Measurements from ENCODE around the gene NOX4.
"Not testable (repeated sequence)": the region's sequence is repeated elsewhere in the genome, so short reads cannot be mapped to it uniquely, and the experiment has no call there.

Gene NOX4

GRCh38 chr11:89457190-89457589 lies 34.0 kb downstream of the NOX4 start:
- DNase-seq: no peak

- no peak for DNase-seq
These were observed 34.5 kb downstream of the NOX4 start for GRCh38 chr11:89456681-89457080.

DNA sequence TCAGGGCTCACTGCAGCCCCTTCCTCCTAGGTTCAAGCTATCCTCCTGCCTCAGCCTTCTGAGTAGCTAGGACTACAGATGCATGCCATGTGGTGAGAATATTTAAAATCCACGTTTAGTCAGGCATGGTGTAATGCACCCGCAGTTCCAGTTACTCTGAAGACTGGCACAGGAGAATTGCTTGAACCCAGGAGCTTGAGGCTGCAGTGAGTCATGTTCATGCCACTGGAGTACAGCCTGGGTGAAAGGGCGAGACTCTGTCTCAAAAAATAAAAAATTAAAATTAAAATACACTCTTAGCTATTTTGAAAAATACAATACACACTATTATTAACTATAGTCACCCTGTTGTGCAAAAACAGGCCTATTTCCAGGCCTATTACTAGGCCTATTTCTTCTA lies 38.4 kb downstream of the NOX4 start:
- DNase-seq: no peak

- no peak for DNase-seq
These were observed 43.3 kb downstream of the NOX4 start for GRCh38 chr11:89447845-89448244.

DNA sequence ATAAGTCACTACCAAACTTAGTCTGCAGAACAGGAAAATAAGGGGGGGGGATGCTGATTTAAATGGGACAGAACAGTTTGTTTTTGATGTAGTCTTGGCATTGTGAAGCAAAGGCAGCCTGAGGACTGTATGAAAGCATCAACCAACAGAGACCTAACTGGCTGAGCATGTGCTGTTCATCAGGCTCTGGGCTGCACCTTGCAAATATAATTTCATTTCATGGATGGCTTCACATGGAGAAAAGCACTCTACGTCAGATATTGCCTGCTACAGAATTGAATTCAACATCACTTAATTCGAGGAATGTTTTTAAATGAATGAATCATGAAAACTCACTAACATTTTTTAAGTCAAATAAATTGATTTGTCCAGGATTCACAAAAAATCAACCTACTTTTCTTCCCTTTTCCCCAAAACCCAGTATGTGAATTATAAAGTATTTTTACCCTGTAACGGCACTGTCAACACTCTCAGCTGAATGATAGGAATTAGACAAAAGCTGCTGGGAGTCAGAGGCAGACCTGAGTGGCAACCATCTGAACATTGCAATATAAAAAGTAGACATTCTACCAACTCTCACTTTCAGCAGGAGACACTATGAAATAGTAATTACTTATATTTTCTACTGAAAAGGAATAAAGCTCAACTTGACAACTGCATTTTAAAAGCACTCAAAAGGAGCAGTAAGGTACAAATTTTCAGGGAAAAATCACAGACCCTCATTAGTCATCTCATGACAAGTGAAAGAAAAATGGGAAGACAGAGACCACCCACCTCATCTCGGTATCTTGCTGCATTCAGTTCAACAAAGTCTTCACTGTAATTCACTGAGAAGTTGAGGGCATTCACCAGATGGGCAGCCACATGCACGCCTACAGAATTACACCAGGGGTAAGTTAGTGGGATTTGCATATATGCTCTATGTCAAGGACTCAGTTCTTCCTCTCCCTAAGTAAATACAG lies 47.5 kb downstream of the NOX4 start:
- no peak for DNase-seq

- no peak for DNase-seq
These were observed 48.4 kb downstream of the NOX4 start for GRCh38 chr11:89442801-89443200.

DNA sequence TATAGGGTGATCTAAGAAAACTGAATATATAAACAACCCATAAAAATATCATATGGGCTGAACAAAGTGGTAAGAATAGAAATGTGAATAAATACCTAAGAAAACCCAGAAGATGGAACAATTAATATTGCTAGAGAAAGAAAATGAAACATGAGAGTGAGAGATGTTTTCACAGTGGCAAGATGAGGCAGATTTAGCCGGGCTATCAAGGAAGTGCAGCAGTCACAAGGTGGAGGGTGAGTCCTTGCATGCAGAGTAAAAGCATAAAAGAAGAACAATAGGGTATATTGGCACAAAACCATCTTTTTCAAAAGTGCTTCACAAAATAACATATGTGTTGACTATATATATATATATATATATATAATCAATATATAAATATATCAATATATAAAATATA lies 49.6 kb downstream of the NOX4 start:
- no peak for DNase-seq

- DNase-seq: no peak
These were observed 53.9 kb downstream of the NOX4 start for GRCh38 chr11:89437317-89437716.

- DNase-seq: no peak
These were observed 55.1 kb downstream of the NOX4 start for GRCh38 chr11:89436071-89436470.

DNA sequence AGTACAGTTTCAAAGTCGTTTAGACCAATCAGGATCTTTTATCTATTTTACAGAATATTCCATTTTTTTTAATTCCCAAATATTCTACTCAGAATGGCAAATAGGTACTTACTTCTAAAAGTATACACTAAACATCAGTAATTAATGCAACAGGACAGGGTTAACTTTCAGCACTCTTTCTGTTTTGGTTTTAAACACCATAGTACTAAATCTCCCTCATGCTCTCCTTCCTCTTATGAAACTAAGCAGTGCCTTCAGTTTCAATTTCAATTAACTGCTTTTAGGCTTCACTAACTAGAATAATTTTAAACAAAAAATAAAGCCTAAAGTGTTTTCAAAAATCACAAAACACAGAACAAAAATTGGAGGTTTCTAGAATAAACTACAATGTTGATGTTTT lies 57.9 kb downstream of the NOX4 start:
- no peak for DNase-seq

- not testable (repeated sequence) for DNase-seq
These were observed 59.0 kb downstream of the NOX4 start for GRCh38 chr11:89432182-89432581.

- DNase-seq: not testable (repeated sequence)
These were observed 64.7 kb downstream of the NOX4 start for GRCh38 chr11:89426501-89426900.

GRCh38 chr11:89421718-89422117 lies 69.5 kb downstream of the NOX4 start:
- DNase-seq: no peak

- no peak for DNase-seq
These were observed 70.2 kb downstream of the NOX4 start for GRCh38 chr11:89420981-89421380.

- DNase-seq: no peak
These were observed 74.2 kb downstream of the NOX4 start for GRCh38 chr11:89416961-89417360.

- DNase-seq: not testable (repeated sequence)
These were observed 80.1 kb downstream of the NOX4 start for GRCh38 chr11:89411112-89411511.

DNA sequence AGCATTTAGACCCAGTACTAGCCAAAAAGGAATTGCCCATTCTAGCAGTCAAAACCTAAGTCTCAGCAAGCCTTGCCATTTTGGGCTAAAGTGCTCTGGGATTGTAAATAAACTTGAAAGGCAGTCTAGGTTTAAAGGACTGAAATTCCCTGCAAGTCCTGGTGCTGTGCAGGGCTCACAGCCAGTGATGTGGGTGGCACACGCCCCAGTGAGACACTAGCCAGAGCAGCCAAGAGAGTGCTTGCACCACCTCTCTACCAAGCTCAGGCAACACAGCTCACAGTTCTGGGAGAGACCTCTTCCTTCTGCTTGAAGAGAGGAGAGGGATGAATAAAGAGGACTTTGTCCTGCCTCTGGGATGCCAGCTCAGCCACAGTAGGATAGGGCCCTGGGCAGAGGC lies 80.5 kb downstream of the NOX4 start:
- not testable (repeated sequence) for DNase-seq

- DNase-seq: not testable (repeated sequence)
These were observed 82.7 kb downstream of the NOX4 start for GRCh38 chr11:89408441-89408840.

DNA sequence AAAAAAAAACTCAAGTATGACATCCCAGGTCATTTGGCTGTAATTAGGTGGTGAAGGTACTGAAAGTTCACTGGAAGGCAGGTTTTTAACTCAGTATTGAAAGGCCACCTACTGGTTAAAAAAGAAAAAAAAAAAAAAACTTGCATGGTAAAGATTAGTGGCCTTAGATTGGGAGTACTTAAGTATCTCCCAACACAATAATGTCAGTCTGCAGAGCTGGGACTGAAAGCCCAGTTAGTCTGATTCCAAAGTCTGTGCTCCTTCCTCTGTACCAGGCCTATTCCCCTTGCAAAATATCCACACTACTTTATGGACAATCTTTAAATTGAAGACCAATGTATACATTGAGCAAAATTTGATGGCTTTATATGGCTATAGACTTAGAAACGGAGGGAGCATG lies 85.5 kb downstream of the NOX4 start:
- no peak for DNase-seq

DNA sequence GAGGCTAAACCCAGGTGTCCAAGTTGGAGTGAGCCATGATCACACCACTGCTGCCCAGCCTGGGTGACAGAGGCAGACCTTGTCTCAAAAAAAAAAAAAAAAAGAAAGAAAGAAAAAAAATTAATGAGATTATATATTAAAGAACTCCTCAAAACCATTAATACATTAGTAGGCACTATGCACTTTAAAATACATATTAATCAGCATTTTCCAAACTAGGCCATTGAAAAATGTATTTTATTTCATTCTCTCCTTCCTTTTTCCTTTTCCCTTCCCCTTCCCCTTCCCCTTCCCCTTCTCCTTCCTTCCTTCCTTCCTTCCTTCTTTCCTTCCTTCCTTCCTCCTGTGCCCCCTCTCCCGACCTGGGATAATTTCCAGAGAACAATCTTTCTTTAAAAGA lies 99.5 kb downstream of the NOX4 start:
- not testable (repeated sequence) for DNase-seq

DNA sequence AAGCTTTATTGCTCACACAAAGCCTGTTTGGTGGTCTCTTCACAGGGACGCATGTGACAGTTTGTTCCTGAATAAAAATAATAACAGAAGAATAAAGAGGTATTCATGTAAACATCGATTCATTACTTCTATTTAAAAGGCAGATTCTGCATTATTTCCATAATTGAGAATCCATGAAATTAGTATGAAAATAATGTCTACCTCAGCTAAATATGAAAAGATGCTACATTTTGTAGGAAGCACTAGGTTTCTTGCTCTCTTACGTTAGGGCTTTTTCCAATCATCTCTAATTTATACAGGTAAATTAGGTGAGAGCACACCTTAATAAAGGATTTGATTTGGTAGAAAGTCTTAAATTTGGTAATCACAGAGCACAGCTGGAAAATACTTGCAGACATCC lies 103.7 kb downstream of the NOX4 start:
- not testable (repeated sequence) for DNase-seq

DNA sequence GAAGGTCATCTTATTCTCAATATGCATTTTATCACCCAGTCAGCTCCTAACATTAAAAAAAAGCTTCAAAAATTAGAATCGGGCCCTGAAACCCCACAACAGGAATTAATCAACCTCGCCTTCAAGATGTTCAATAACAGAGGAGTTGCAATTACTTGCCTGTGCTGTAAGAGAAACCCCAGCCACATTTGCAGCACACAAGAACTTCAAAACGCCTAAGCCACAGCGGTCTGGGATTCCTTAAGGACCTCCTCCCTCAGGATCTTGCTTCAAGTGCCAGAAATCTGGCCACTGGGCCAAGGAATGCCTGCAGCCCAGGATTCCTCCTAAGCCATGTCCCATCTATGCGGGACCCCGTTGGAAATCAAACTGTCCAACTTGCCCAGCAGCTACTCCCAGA lies 108.2 kb downstream of the NOX4 start:
- DNase-seq: not testable (repeated sequence)

GRCh38 chr11:89381094-89381493 lies 110.1 kb downstream of the NOX4 start:
- DNase-seq: no peak

DNA sequence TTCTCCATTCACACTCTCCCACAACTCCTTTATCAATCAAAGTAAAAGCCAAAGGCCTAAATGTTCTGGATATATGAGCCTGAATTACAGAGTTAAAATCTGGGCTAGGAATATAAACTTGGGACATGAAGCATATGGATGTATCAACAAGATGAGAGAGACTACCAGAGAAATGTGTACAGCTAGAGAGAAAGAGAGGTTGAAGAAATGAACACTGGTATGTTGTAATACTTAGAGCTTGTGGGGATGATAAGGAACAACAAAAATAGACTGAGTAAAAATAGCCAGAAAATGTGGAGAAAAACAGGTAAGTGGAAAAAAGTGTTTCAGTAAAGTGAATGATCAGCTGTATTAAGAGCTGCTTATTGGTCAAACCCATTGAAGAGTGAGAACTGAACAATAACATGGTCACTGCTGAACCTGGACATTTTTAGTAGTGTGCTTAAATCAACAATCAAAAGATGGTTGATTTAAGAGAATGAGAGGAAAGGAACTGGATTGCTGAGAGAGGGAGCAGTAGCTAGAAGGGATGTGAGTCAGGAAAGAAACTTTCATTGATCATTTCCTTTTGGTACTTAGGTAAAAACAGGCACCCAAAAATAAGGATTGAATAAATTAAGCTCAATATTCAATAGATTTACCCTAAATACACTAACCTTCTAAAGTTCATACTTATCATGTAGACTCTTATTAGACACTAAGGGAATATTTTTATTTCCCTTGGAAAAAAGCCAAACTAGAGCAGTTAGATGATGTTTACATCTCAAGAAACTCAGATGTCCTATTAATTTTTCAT lies 111.0 kb downstream of the NOX4 start:
- DNase-seq: not testable (repeated sequence)
